ENCODE results near the gene SLFNL1.

DNA sequence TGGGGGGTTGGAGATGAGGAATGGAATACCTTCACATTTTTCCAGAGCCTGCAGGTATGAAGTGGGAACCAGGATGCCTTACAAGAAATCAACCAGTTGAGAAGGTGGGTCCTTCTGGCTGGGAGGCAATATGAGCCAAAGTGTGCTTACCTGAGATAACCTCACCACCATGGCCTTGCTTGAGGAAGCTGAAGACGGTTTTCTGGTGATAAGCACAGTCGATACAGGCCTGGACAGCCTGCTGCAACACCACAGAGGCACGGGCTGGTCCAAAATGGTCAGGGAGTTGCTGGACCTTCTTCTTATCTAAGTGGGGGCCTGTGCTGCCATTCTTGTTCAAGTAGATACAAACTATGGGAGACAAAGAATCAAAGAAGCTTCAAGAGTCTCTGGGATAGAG lies 27.0 kb upstream of the SLFNL1 start:
- no peak for TF ChIP-seq POLR2A (IDR thresholded peaks at IDR 0.05; ENCODE audit: low read depth, low read length)
- TF ChIP-seq POLR2AphosphoS5 (IDR thresholded peaks at IDR 0.05; ENCODE audit: low read depth, low read length), result no peak
- no peak for TF ChIP-seq TAF1 (IDR thresholded peaks at IDR 0.05; ENCODE audit: low read depth, low read length)
- TF ChIP-seq PAX5 (IDR thresholded peaks at IDR 0.05; ENCODE audit: insufficient read depth, low read length, severe bottlenecking), result no peak
- TF ChIP-seq POU2F2 (IDR thresholded peaks at IDR 0.05; ENCODE audit: low read depth, low read length), result no peak
